Panc1 (cell line): ENCODE results near the gene CD300LB.

Experiments
- CTCF ChIP-seq: fragments of 450-650 bp; IDR thresholded peaks from 2 replicates; pipeline ENCODE4 v1.5.1; 2017; ENCODE audit warnings: mild to moderate bottlenecking
- POLR2AphosphoS5 ChIP-seq: IDR thresholded peaks from 2 replicates; pipeline ENCODE4 v1.6.1; 2012; ENCODE audit warnings: mild to moderate bottlenecking, low read depth, low read length, moderate library complexity
- REST ChIP-seq, 2 experiments: IDR thresholded peaks; 2 replicates each; pipeline ENCODE4 v1.6.1; 2011 to 2012; ENCODE audit warnings: low read depth in 2 of 2, control low read depth in 1 of 2, low read length in 1 of 2, mild to moderate bottlenecking in 1 of 2, moderate library complexity in 1 of 2; ENCODE audit not compliant: insufficient read depth in 1 of 2
- SIN3A ChIP-seq: IDR thresholded peaks from 2 replicates; pipeline ENCODE4 v1.6.1; 2012; ENCODE audit warnings: low read depth, mild to moderate bottlenecking, low read length, moderate library complexity, borderline replicate concordance; ENCODE audit not compliant: insufficient read depth
- TCF7L2 ChIP-seq: IDR thresholded peaks from 2 replicates; pipeline ENCODE4 v1.6.1; 2011; ENCODE audit warnings: mild to moderate bottlenecking, low read depth, low read length, inconsistent platforms

- no peak for TF ChIP-seq CTCF
- no peak for TF ChIP-seq TCF7L2
- TF ChIP-seq POLR2AphosphoS5, result no peak
- TF ChIP-seq REST (IDR thresholded peaks at IDR 0.05; ENCODE audit: insufficient read depth in 1 of 2, low read depth in 2 of 2, low read length in 1 of 2), result no peak
- TF ChIP-seq SIN3A, result no peak
Observed at GRCh38 chr17:74528491-74529199, 2.6 kb downstream of the CD300LB start.
